Stimulated activated naive CD8-positive, alpha-beta T cell treated with anti-CD3 and anti-CD28 coated beads, Interleukin-15, Interleukin-2, amounts not matched to agents 100 ng/mL and 50 ng/mL, for 24 hours (primary cell): ENCODE data around the gene SASH3.

Source experiments
- H3K27ac Mint-ChIP-seq: one replicate; pipeline ENCODE4 v1.8.0; 2021; ENCODE audit warnings: mild to moderate bottlenecking, mixed read lengths
- H3K27me3 Mint-ChIP-seq: one replicate; pipeline ENCODE4 v1.8.0; 2021; ENCODE audit warnings: mixed read lengths
- H3K36me3 Mint-ChIP-seq: one replicate; pipeline ENCODE4 v1.8.0; 2021; ENCODE audit warnings: low read depth, mixed read lengths
- H3K4me1 Mint-ChIP-seq: one replicate; pipeline ENCODE4 v1.8.0; 2021; ENCODE audit warnings: low read depth, mixed read lengths
- H3K4me3 Mint-ChIP-seq: one replicate; pipeline ENCODE4 v1.8.0; 2021; ENCODE audit warnings: mild to moderate bottlenecking, mixed read lengths
- H3K9me3 Mint-ChIP-seq: one replicate; pipeline ENCODE4 v1.8.0; 2021; ENCODE audit warnings: mixed read lengths

SASH3 gene

DNA sequence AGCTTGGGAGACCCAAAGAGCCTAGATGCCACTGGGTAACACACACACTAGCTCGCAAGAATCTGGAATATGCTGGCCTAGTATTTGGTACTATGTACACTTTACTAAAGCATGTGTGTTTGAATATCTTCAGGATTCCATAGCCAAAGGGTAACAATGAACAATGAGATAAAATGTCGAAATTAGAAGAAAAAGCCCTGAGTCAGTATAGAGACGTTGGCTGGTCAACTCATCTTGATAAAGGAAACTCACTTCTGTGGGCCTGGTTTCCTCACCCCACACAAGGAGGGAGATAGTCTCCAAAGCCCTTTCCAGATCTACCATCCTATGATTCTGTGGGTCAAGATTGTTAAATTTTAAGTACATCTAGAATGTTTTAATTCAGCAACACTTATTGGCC, 57.1 kb downstream of the SASH3 start:
- peaks cover 27% of the 10 kb centered on the region for H3K36me3 Mint-ChIP-seq
- H3K4me3 Mint-ChIP-seq: no peak overlapping the region
- peaks cover 12% of the 10 kb centered on the region for H3K4me1 Mint-ChIP-seq
- no peaks in the 10 kb centered on the region for H3K9me3 Mint-ChIP-seq
- no peaks in the 10 kb centered on the region for H3K27me3 Mint-ChIP-seq
- no peak overlapping the region for H3K27ac Mint-ChIP-seq

DNA sequence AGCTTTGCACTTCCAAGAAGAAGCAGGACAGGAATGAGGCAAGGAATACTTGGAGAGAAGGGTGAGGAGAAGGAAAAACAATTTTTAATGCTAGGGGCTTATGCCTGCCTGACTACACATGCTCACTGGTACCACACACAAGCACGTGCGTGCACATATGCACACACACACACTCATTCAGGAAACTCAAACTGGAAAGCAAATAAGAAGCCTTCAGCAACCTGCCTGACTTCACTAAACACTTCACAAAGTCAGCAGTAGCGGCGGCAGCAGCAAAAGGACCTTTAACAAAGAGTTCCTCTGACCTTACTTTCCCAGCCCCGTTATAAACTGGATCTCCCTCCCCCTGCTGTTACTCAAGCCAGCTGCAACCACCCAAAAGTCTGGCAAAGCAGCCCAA, 60.6 kb downstream of the SASH3 start:
- H3K4me3 Mint-ChIP-seq: no peak overlapping the region
- no peaks in the 10 kb centered on the region for H3K27me3 Mint-ChIP-seq
- peaks cover 23% of the 10 kb centered on the region for H3K36me3 Mint-ChIP-seq
- H3K27ac Mint-ChIP-seq: no peak overlapping the region
- no peaks in the 10 kb centered on the region for H3K9me3 Mint-ChIP-seq
- H3K4me1 Mint-ChIP-seq: peaks cover 24% of the 10 kb centered on the region

DNA sequence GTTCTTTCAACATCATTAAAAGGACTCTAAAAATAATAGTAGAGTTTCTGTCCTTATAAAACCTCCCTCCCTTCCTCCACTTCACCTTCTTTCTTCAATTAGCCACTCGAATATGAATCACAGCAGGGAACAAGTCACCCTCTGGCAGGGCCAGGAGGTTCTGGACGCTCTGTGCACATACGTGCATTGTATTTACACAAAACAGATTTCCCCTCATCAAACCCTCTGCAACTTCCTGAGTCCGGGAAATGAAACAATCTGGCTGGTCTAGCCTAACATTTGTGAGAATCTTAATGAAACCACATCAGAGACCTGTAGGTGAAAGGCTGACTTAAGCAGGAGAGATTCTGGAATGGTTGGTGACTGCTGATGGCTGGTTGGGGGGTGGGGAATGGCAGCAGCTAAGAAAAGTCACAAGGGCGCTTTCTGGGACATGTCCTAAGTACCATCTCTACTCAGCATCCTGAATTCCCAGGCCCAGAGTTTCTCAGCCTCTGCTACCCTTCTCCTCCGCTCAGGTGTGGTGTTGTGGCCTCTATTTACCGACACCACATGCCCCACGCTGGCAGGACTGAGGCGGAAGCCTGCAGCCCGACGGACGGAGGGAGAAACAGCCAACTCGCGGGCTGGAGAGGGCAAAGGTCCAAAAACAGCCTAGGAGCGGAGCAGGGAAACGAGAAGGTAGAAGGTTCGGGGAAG, 62.9 kb downstream of the SASH3 start:
- Mint-ChIP-seq H3K36me3 (peaks cover 14% of the 10 kb centered on the region), H3K27ac (peak overlapping the region; percentile 76), H3K4me3 (peak overlapping the region; percentile 84), H3K4me1 (peaks cover 24% of the 10 kb centered on the region), H3K27me3 (no peaks in the 10 kb centered on the region), H3K9me3 (no peaks in the 10 kb centered on the region)

DNA sequence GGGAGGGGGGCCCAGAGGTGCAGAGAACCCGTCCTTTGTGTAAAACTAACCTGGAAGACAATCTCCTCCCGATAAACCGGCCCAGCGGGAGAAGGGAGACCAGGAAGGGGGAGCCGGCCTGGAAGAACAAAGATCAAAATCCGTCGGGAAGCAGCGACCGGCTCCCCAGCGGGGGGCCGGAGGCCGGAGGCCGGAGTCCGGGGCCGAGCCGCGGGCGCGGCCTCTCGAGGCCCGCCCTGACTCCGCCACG, 63.4 kb downstream of the SASH3 start:
- H3K27me3 Mint-ChIP-seq: no peaks in the 10 kb centered on the region
- peak overlapping the region; percentile 76 for H3K27ac Mint-ChIP-seq
- peaks cover 24% of the 10 kb centered on the region for H3K4me1 Mint-ChIP-seq
- H3K4me3 Mint-ChIP-seq: peak overlapping the region; percentile 84
- no peaks in the 10 kb centered on the region for H3K9me3 Mint-ChIP-seq
- H3K36me3 Mint-ChIP-seq: peaks cover 14% of the 10 kb centered on the region

DNA sequence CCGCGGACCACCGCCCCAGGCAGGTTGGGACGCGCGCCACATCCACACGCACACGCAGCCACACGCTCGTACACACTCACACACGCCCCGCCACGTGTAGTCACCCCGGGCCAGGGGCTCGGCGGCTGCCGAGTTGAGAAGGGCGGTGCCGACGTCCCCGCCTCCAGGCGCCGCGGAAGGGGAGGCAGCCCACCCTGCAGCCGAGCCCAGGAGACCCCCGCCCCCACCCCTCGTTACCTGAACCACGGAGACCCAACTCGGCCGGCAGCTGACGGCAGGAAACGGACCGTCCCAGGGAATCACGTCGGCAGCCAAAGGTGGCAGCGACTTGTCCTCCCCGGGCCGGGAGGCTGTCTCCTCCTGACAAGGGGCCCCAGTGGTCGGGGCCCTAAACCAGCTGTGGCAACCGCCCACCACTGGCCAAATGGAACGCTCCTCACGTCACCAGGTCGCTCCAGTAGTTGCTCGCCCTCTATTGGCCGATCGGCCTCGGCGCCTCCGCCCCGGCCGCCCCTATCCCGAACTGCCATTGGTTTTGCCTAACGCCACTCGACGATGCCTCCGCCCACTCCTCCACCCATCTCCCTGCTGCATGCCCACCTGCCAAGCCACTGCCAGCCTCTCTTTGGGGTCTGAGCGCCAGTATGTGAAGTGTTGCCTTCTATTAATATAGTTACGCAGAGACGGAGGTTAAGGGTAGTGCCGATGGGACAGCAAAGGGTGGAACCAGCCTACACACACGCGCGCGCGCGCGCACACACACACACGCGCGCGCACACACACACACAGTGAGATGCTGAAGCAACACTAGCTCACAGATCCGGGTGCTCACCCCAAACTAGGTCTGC, 63.9 kb downstream of the SASH3 start, which contains the start of gene ZDHHC9:
TSS of gene ZDHHC9 (minus strand) at position 428 of the 848 bp plus-strand sequence. CDS start 1,941 bp downstream, outside the sequence.
- Mint-ChIP-seq H3K36me3 (peaks cover 14% of the 10 kb centered on the region), H3K4me3 (peak within 1 kb of the TSS; percentile 91), H3K9me3 (no peaks in the 10 kb centered on the region), H3K4me1 (peaks cover 24% of the 10 kb centered on the region), H3K27me3 (no peaks in the 10 kb centered on the region), H3K27ac (peak within 1 kb of the TSS; percentile 83)
